Retinal pigment epithelial cell (primary cell): ENCODE data around the gene SSH2.

ENCODE experiments used
- DNase-seq: peaks from one replicate; pipeline ENCODE4 v3.0.0-alpha.2; 2010; ENCODE audit warnings: low read depth
- H3K4me3 ChIP-seq: 2 replicates; pipeline ENCODE4 v1.5.1; 2011; ENCODE audit warnings: mild to moderate bottlenecking, low read length, control low read depth, moderate library complexity
- CTCF ChIP-seq: conservative IDR thresholded peaks from 2 replicates; pipeline ENCODE4 v1.5.1; 2011; ENCODE audit warnings: low read depth, low read length, control low read depth, inconsistent platforms

SSH2 gene

GRCh38 chr17:29835435-29836351 lies 94.3 kb downstream of the SSH2 start:
- no peak for TF ChIP-seq CTCF
- no peak for DNase-seq
- no peak overlapping the region for H3K4me3 ChIP-seq

GRCh38 chr17:29833801-29834200 lies 96.2 kb downstream of the SSH2 start:
- TF ChIP-seq CTCF = no peak
- DNase-seq = no peak
- H3K4me3 ChIP-seq = no peak overlapping the region

GRCh38 chr17:29828676-29829284 lies 101.2 kb downstream of the SSH2 start:
- H3K4me3 ChIP-seq = no peak overlapping the region
- TF ChIP-seq CTCF = no peak
- no peak for DNase-seq

GRCh38 chr17:29827179-29827578 lies 102.8 kb downstream of the SSH2 start:
- no peak for TF ChIP-seq CTCF
- DNase-seq = no peak

GRCh38 chr17:29826114-29826692 lies 103.8 kb downstream of the SSH2 start:
- DNase-seq = no peak
- no peak for TF ChIP-seq CTCF
- no peak overlapping the region for H3K4me3 ChIP-seq

More at GRCh38 chr17:29827179-29827578, 102.8 kb downstream of the SSH2 start:
- no peak overlapping the region for H3K4me3 ChIP-seq

GRCh38 chr17:29825604-29826003 lies 104.4 kb downstream of the SSH2 start:
- DNase-seq = no peak
- TF ChIP-seq CTCF = no peak
- no peak overlapping the region for H3K4me3 ChIP-seq

- no peak for TF ChIP-seq CTCF
- DNase-seq = no peak
- no peak overlapping the region for H3K4me3 ChIP-seq
These were observed 108.1 kb downstream of the SSH2 start for GRCh38 chr17:29821897-29822296.
